Measurements from ENCODE around the gene SPNS3. TPM values are rescaled to one million over a fixed set of nuclear protein-coding genes. Genes with fewer than 3 reads are reported as not detected.

SPNS3 gene
- polyA plus RNA-seq, 1 donor from 2014 or later, result not detected

GRCh38 chr17:4487820-4488716, 54.3 kb downstream of the SPNS3 start (continued):
- TF ChIP-seq EZH2 (IDR thresholded peaks at IDR 0.05; ENCODE audit: borderline replicate concordance, insufficient read depth, low read length, poor library complexity, severe bottlenecking), result no peak

GRCh38 chr17:4488989-4489595, 55.4 kb downstream of the SPNS3 start:
- no peaks in the 10 kb centered on the region for H3K9me2 ChIP-seq (ENCODE audit: insufficient read depth, low read length)
- no peak overlapping the region for H3K4me2 ChIP-seq (ENCODE audit: low read length)
- no peaks in the 10 kb centered on the region for H3K79me2 ChIP-seq (replicated peaks; ENCODE audit: insufficient read depth, low read length)
- H2AFZ ChIP-seq (ENCODE audit: low read depth, low read length), result no peak overlapping the region
- no peak overlapping the region for H3K27ac ChIP-seq (ENCODE audit: low read length)
- TF ChIP-seq MXI1 (conservative IDR thresholded peaks at IDR 0.05; ENCODE audit: poor library complexity, severe bottlenecking) (no peak), EP300 (conservative IDR thresholded peaks at IDR 0.05; ENCODE audit: poor library complexity, severe bottlenecking) (no peak), TAF1 (IDR thresholded peaks at IDR 0.05; ENCODE audit: low read depth) (no peak), POLR2AphosphoS5 (IDR thresholded peaks at IDR 0.05) (no peak), CTCF (IDR thresholded peaks at IDR 0.05; ENCODE audit: poor library complexity, severe bottlenecking) (no peak), SMC3 (conservative IDR thresholded peaks at IDR 0.05; ENCODE audit: poor library complexity) (no peak), EZH2 (IDR thresholded peaks at IDR 0.05; ENCODE audit: borderline replicate concordance, insufficient read depth, low read length, poor library complexity, severe bottlenecking) (no peak), RAD21 (conservative IDR thresholded peaks at IDR 0.05) (no peak)
- TF ChIP-seq, protein P1, sequence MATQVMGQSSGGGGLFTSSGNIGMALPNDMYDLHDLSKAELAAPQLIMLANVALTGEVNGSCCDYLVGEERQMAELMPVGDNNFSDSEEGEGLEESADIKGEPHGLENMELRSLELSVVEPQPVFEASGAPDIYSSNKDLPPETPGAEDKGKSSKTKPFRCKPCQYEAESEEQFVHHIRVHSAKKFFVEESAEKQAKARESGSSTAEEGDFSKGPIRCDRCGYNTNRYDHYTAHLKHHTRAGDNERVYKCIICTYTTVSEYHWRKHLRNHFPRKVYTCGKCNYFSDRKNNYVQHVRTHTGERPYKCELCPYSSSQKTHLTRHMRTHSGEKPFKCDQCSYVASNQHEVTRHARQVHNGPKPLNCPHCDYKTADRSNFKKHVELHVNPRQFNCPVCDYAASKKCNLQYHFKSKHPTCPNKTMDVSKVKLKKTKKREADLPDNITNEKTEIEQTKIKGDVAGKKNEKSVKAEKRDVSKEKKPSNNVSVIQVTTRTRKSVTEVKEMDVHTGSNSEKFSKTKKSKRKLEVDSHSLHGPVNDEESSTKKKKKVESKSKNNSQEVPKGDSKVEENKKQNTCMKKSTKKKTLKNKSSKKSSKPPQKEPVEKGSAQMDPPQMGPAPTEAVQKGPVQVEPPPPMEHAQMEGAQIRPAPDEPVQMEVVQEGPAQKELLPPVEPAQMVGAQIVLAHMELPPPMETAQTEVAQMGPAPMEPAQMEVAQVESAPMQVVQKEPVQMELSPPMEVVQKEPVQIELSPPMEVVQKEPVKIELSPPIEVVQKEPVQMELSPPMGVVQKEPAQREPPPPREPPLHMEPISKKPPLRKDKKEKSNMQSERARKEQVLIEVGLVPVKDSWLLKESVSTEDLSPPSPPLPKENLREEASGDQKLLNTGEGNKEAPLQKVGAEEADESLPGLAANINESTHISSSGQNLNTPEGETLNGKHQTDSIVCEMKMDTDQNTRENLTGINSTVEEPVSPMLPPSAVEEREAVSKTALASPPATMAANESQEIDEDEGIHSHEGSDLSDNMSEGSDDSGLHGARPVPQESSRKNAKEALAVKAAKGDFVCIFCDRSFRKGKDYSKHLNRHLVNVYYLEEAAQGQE (IDR thresholded peaks at IDR 0.05; ENCODE audit: borderline replicate concordance), result no peak
- no peaks in the 10 kb centered on the region for H3K36me3 ChIP-seq (ENCODE audit: insufficient read depth, low read length)
- H3F3A ChIP-seq (ENCODE audit: insufficient read depth, low read length, poor library complexity, severe bottlenecking), result no peaks in the 10 kb centered on the region
- H4K20me1 ChIP-seq (ENCODE audit: insufficient read depth), result no peaks in the 10 kb centered on the region
- H3K27me3 ChIP-seq (ENCODE audit: insufficient read depth, low read depth, low read length), result no peaks in the 10 kb centered on the region
- H3K9ac ChIP-seq (ENCODE audit: low read length), result no peak overlapping the region
- no peak overlapping the region for H3K4me3 ChIP-seq (ENCODE audit: low read length)
- H3K9me3 ChIP-seq (ENCODE audit: low read length), result no peaks in the 10 kb centered on the region

GRCh38 chr17:4490109-4490591, 56.4 kb downstream of the SPNS3 start:
- H3K79me2 ChIP-seq (replicated peaks; ENCODE audit: insufficient read depth, low read length), result no peaks in the 10 kb centered on the region
- TF ChIP-seq EZH2 (IDR thresholded peaks at IDR 0.05; ENCODE audit: borderline replicate concordance, insufficient read depth, low read length, poor library complexity, severe bottlenecking), result no peak
- no peak for TF ChIP-seq POLR2AphosphoS5 (IDR thresholded peaks at IDR 0.05)
- no peak for TF ChIP-seq TAF1 (IDR thresholded peaks at IDR 0.05; ENCODE audit: low read depth)
- TF ChIP-seq SMC3 (conservative IDR thresholded peaks at IDR 0.05; ENCODE audit: poor library complexity), result no peak
- TF ChIP-seq CTCF (IDR thresholded peaks at IDR 0.05; ENCODE audit: poor library complexity, severe bottlenecking), result no peak
- TF ChIP-seq MXI1 (conservative IDR thresholded peaks at IDR 0.05; ENCODE audit: poor library complexity, severe bottlenecking), result no peak
- TF ChIP-seq, protein P1 (IDR thresholded peaks at IDR 0.05; ENCODE audit: borderline replicate concordance), result no peak
- no peak for TF ChIP-seq RAD21 (conservative IDR thresholded peaks at IDR 0.05)
- no peak for TF ChIP-seq EP300 (conservative IDR thresholded peaks at IDR 0.05; ENCODE audit: poor library complexity, severe bottlenecking)

More at GRCh38 chr17:4490109-4490591, 56.4 kb downstream of the SPNS3 start:
- Histone ChIP-seq H3K4me3 (ENCODE audit: low read length) (no peak overlapping the region), H3K27me3 (ENCODE audit: insufficient read depth, low read depth, low read length) (no peaks in the 10 kb centered on the region), H3K36me3 (ENCODE audit: insufficient read depth, low read length) (no peaks in the 10 kb centered on the region), H3K9me2 (ENCODE audit: insufficient read depth, low read length) (no peaks in the 10 kb centered on the region), H2AFZ (ENCODE audit: low read depth, low read length) (no peak overlapping the region), H4K20me1 (ENCODE audit: insufficient read depth) (no peaks in the 10 kb centered on the region), H3K4me2 (ENCODE audit: low read length) (no peak overlapping the region), H3F3A (ENCODE audit: insufficient read depth, low read length, poor library complexity, severe bottlenecking) (no peaks in the 10 kb centered on the region), H3K9ac (ENCODE audit: low read length) (no peak overlapping the region), H3K9me3 (ENCODE audit: low read length) (no peaks in the 10 kb centered on the region), H3K27ac (ENCODE audit: low read length) (no peak overlapping the region)
